ENCODE data around the gene DSCAM.
"Not testable (repeated sequence)": the region's sequence is repeated elsewhere in the genome, so short reads cannot be mapped to it uniquely, and the experiment has no call there.

Gene DSCAM

DNA sequence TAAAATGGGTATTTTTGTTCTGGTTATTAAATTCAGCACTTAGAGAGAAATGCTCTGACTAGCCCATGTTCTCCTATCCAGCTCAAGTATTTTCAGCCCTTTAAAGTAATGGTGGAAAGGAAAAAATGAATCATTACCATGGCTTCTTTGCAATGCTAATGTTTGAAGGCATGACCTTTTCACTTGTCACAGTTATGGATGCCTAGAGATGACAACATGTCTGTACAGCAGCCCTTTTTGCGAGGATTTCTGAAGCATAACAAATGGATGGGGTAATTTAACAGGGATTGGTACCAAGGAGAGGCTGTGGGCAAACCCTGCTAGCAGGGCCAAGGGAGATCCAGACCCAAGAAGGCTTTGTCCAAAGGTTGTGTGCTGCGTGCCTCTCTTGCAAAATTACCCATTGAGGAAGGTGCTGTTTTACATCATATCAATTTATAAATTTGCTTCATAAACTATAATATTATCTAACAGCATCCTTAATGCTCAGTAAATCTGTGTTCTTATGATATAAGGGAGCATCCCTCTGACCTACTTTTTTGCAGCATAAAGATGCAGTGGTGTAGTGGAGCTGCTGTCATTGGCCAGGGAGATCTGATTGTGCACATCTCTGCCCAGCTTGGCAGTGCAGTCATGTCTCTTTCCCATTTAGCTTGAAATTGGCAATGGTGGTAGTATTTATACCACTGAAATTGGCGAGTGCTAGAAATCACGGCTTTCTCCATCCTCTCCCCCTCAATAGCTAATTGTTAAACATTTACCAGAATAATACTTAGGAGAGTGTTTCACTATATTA, 652.6 kb downstream of the DSCAM start:
- no peak for DNase-seq

DNA sequence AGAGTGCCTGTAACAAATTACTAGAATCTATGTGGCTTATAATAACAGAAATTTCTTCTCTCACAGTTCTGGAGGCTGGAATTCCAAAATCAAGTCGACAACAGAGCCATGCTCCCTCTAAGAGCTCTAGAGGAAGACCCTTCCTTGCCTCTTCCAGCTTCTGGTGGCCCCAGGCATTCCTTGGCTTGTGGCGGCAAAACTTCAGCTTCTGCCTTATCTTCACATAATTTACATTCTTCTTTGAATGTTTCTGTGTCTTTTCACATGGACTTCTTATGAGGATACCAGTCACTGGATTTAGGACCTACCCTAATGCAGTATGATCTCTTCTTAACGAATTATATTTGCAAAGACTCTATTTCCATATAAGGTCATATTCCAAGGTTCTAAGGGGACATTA, 655.3 kb downstream of the DSCAM start:
- DNase-seq = no peak

DNA sequence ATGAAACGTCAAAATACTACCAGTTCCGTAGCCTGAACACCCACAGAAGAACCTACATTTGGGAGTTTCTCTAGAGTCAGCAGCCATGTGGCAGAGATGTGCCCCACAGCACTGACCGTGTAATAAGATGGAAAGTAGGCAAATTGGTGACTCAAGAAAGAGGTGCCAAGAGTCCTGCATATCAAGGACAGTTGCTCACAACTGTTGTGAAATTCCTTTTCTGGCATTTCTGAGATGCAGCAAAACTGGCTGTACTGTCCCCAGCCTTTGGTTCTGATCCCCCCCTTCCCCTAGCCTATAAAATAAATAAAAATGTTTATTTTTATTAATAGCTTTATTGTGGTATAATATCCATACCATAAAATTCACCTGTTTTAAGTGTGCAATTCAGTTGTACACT, 655.8 kb downstream of the DSCAM start:
- DNase-seq = no peak

DNA sequence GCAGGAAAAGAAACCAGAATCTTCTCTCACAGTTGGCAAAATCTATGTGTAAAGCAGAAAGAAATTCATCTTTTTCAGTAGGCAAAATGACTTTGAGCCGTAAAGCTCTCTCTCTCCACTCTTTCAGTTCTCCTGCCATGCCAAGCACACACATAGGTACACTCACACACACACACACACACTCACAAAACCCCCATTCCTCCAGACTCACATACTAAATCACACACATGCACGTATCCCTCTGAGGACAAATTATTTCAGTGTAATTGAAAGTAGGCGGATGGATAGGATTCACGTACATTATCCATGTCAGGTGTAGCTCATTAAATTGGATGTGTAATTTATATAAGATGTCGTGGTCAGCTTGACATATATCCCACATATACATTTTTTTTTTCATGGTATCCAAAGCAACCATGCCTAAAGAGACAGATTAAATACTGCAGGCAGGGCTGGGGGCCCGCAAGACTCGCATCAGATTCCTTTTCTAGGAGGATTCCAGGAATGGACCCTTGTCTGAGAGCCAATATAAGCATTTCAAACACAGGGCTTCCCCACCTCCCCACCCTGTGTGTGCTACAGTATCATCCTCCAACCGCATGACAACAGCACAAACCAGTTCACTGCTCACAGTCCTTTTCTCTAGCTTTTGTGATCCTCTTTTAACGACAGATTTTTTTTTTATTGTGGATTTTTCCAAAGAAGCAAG, 658.9 kb downstream of the DSCAM start:
- DNase-seq = no peak

DNA sequence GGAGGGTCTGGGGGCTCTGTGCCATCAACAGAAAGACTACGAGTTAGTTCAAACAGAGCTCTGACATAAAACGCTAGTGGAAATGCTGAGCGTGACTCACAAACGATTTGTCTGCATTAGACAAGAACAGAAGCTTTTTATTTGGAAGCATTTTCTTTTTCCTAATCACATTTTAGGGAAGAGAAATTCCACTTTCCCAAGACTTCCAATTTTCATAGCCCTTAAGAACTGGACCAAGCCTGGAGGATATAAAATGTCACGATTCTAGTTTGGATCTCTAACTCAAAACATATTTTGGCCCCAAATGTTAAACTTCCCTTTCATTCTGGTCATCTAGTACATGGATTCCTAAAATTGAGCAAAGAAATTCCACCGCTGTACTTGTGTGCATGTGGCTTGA, 659.7 kb downstream of the DSCAM start:
- no peak for DNase-seq

DNA sequence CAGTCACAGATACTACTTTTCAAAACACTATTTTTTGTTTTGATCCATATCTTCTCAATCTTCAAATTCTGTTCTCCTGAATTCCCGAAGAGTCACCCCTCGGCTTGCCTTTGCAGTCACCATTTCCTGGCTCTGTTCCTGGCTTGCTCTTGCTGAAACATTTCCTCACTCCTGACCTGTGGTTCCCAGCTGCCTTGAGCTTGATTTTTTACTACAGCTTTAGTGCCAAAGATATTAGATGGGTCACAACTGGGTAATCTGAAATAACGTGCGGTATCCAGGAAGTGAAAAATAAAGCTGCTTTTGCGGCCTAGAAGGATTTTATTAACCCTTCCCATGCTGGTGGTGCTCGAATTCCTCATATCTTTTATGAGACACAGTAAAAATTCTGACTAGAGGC, 660.9 kb downstream of the DSCAM start:
- DNase-seq = no peak

DNA sequence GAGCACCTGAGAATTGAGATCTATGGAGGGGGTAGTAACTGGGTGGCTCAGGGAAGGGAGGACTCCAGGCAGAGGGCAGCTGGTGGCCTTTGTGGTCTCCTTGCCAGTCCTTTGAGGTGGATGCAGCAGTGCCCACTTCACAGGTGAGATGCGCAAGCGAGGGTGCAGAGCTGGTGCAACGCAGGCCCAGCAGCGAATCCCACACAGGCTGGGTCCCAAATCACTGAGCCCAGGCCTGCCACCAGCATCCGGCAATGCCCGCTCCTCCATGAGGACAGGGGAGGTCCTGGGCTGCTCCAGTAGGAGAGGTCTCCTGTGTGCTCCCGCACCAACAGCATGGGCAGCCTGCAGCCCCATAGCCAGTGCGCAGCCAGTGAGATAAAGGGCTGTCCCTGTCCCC, 661.8 kb downstream of the DSCAM start:
- no peak for DNase-seq

DNA sequence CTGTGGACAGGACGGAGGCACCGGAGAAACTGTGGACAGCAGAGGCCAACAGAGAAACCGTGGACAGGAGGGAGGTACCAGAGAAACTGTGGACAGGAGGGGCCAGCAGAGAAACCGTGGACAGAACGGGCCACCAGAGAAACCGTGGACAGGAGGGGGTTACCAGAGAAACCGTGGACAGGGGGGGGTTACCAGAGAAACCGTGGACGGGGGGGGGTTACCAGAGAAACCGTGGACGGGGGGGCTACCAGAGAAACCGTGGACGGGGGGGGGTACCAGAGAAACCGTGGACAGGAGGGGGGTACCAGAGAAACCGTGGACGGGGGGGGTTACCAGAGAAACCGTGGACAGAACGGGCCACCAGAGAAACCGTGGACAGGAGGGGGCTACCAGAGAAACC, 664.5 kb downstream of the DSCAM start:
- DNase-seq = not testable (repeated sequence)

DNA sequence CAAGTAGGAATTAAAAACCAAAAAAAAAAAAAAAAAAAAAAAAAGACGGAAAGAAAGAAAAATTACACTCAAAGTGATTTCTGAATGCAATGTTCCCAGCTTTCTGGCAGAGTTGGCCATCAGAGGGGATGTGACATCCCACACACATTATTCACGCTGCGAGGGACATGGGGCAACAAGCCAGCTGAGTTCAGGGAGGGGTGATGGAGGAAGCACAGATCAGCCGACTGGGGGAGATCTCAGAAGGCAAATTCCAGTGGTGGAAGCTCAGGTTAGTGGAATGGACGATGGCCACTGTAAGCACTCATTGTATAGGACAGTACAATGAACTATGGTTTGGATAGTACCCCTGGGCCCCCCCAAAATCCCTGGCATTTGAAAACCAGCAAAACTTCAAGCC, 667.8 kb downstream of the DSCAM start:
- DNase-seq = no peak

DNA sequence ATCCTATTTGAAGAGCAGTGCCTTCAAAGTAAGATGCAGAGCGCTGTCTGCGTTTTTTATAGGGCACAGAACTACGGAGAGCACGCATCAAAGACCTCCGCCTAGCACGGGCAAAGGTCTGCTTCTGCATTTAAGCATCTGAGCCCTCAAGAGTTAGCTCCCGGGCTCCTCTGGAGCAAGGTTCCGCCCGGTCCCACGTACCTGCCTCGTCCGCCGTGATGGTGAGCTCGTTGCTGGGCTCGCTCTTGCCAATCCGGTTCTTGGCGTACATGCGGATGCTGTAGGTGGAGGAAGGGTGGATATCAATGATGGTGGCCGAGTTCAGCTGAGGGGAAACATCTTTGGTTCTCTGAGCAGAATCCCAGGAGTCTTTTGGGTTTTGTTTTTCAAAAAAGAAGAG, 668.2 kb downstream of the DSCAM start:
- no peak for DNase-seq

DNA sequence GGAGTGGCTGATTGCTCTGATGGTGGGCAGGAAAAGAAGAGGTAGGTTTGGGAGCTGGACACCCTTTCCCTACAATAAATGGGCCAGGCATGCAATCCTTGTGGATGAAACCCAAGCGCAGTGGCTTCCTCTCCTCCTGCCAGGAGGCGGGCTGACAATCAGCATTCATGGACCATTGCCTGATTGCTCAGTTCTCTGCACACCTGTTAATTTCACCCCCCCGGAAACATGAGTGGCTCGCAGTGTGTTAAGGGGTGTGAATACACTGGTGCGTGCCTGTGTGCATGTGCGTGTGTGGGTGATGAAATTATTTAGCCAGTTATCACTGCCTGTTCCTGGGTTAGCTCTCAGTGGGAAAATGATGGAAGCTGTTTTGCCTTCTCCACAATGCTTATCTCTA, 669.0 kb downstream of the DSCAM start:
- no peak for DNase-seq

DNA sequence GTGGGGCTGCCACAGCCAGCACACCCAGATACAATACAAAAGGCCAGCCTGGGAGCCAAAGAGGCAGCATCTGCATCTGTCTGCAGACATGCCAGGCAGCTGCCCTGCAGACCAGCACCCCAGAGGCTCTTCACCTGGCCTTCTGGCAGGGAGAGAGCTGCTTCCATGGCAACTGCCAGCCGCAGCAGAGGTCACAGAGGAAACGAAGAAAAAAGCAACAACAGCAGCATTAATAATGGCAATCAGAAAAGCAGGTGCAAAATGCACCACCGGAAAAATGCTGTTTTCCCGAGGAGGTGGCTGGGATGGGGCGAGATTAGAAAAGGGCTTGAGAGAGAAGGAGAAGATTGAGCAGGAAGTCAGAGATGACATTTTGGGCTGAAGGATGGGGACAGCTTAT, 670.2 kb downstream of the DSCAM start:
- no peak for DNase-seq

DNA sequence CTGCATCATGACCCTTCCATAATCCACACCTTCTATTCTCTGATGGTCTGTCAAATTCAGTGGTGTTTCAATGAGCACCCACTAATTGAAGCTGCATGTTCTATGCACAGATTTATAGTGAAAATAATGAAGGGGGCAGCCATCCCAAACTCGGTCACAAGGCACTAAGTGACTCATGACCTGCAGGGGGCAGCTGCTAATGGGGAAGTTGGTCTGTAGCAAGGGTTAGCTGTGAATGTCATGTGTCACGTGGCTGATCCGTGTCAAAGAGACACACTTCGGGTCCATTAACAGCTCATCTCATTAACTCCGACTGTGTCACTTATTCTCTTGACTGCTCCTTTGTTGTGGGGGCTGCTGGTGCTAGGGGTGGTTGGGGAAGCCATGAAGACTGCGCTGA, 673.1 kb downstream of the DSCAM start:
- no peak for DNase-seq

DNA sequence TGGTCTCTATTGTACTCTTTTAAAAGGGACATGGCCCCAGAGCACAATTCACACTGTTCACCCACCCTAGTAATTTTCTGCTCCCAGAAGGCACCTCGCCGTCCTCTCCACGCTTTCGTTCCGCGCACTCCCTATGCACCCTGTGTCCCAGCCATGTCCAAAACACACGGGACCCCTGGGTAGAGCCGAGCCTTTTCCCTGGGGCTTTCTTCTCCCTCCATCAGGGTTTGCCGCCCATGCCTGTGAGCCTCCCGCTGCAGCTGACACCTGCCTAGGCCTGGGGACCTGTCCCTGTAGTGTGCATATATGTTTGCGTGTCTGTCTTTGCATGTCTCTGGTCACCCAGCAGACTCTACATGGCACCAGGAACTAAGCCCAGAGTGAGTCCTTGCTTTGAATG, 677.0 kb downstream of the DSCAM start:
- DNase-seq = no peak

DNA sequence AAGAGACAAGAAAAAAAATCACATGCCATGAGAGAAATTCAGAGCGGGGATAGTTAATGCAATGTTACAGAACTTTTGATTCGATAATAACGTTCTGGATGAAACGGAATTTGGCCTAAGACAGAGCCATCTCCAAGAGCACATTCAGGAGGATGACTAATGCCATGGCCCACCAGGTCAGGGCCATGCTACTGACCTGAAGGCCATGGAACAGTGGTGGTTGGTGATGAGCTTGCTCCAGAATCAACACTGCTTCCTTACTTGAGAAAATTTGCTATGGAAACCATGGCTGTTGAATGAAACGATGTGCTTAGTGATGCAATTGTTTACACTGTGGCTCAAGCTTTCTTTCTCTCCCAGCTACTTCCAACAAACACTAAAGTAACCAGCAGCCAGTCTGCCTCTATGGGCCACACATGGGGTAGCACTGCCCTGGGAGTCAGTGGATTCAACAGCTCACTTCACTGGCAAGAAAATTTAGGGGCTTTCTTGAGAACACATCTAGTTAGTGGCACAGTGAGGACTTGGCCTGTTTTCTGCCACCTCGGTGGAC, 680.6 kb downstream of the DSCAM start:
- DNase-seq = no peak

DNA sequence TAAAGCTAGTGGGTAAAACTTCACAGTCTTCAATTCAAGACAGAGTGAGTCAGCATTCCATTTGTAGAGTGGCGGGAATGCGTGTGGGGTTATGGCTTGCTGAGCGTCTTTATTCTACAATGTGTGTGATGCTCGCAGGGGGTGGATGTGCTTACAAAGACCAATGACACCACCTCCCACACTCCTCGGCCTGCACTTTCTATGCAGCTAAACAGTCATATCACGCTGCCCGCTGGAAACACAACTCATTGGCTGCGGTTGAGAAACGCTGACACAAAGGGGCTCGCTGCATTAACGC, 681.2 kb downstream of the DSCAM start:
- no peak for DNase-seq

DNA sequence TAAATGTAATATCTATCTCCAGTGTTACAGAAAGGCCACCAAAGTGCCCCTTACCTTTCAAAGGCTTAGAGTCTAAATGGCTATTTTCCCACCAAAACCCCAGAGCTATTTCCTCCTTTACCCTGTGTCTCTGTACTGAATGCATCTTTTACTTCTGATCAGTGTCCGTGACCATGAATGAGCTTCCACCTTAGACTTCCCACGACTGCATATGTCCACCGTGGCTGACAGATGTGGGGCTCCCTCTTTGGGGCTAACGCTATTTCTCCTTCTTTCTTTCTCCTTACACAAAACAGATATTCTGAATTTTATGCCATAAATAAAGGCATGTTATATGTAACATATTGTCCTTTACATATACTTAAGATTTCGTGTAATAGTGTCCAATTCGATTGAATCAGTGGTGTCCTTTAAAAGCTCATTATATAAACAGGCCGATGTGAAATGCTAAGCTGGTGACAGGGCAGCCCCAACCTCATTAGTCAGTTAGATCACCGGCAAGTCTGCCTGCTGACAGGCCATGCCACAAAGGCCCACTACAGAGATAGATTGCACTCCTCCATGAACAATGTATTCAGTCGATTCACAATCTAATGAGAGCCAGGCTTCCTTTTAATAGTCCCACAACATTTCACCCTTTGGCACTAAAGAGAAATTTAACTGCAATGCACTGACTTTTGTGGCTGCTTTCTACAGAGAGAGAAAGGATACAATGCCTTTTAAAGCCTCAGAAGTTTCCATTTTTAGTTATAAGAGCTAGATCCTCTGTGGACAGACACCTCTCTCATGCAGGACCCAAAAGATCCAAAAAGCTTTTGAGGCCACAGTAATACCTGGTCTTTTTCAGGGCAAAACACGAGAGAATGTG, 681.8 kb downstream of the DSCAM start:
- no peak for DNase-seq

DNA sequence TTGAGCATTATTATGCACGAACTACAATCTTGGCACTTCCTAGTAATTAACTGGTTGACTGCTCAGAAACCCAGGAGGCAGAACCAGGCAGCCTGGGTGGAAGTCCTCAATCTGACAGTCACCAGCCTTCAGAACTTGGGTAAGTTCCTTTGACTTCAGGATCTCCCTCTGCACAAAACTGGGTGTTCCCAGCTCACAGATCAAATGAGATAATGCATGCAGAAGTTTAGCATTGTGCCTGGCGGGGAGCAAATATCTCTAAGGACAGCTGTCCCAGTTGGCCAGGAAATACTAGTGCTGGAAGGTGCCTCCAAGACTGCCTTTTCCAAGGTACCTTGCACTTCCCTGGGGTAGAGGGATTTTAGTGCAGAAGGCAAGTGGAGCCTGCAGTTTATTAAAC, 684.9 kb downstream of the DSCAM start:
- DNase-seq = no peak

DNA sequence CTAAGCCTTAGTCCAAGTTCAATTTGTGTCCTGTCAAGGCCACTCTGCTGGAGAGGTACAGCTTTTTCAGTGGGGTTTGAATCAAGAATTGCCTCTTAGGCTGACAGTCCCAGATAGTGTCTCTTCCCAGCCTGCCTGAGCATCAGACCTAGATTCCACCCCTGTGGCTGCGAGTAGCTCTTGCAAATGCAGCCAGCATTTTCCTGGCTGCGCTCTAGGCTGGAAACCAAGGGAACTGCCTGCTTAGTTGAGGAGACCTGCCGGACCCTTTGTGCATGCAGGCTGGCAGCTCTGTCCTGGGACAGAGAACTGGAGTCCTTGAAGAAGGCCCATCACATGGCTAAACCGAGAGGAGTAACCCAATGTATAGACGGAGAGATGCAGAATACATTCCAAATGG, 686.0 kb downstream of the DSCAM start:
- DNase-seq = no peak

DNA sequence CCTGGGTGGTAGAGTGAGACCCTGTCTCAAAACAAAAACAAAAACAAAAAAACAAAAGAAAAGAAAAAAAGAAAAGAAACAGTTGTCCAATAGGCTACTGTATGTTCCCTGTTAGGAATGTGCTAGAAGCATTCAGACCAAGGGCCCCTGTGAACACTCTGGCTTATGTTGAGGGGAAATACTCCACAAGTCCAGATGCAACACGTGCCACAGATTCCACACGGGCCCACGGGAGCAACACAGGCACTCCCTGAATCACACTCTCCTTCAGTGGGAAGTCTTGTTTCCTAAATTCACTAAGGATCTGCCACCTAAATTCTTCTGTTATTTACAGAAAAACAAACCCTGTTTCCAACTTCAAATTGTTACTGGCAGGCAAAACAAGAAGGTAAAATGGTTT, 688.6 kb downstream of the DSCAM start:
- DNase-seq = no peak

DNA sequence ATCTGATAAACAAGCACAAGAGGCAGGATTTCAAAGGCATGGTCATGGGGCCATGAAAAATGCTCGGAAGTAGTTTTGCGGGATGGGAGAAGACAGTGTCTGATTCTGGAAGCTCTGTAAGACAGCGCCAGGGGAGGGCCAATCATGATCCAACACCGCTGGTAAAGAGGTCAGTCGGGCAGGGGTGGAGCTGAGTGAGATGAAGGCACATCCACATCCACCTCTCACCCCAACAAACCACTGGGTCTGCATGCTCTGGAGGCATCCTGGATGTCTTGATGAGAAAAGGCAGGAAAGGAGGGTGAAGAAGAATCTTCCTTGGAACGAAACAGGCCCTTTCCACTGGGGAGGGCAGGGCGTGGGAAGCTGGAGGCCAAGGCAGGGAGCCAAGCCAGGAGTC, 691.4 kb downstream of the DSCAM start:
- DNase-seq = no peak

DNA sequence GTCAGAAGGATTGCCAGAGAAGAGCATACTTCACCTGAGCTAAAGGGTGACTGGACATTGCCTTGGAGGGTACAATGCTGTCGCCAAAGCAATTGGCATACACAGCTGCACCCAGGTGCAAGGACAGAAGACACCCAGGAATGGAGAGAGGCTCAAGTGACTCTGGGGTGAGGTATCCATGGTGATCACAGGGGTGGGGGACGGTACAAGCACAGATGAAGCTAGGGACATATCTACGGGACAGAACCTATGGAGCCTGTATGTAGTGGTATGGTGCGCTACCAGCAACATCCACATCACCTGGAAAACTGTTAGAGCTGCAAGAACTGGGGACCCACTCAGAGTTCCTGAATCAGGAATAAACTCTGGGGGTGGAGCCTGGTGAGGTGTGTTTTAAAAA, 693.6 kb downstream of the DSCAM start:
- DNase-seq = no peak

DNA sequence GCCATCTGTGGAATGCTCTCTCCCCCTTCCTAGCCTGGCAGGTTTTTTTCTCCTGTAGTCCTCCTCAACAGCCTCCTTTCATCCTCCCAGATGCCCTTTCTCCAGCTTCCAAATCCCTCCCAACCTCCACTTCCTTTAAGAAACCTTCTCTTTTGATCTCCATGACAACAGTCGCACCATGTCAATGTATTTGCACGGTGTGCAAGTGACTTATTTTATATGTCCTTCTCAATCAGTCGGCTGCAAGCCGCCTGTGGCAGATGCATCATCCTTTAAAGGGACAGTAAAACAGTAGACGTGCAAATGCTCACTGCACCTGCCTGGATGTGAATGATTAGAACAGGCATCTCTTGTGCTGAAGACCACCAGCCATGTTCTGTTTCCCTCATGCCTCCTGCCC, 694.5 kb downstream of the DSCAM start:
- no peak for DNase-seq

DNA sequence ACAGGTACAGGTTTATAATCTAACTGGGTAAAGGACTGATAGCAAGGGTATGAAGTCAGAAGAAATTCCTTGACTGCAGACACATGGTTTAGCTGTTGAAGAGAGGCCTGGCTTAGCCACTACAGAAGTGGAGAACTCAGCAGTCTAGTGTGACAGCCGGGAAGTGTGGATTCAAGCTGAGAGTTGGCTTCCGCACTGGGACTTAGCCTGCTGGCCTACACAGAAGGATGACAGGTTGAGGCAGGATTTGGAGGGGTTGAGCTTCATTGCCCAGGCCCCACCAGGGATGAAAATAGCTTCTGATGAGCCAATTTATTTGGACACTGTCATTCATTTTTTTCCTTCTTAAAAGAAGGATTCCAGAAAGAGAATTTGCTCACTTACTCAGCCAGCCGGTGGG, 695.3 kb downstream of the DSCAM start:
- no peak for DNase-seq
